ENCODE data around the gene RABGGTA.
"Not testable (repeated sequence)": the region's sequence is repeated elsewhere in the genome, so short reads cannot be mapped to it uniquely, and the experiment has no call there.

RABGGTA gene

DNA sequence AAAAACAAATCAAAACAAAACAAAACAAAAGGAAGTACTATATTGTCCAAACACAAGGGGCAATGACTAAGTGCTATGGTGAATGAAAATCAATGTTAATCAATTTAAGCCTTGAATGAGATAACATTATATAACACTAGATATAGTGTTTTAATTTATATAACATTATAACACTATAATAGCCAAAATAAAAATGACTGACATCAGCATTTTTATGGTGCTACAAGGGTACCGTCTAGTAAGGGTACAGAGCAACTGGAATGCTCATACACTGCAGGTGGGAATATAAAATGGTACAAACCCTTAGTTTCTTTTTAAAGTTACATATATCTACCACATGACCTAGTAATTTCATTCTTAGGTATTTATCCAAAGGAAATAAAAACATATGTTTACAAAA is 44.9 kb downstream of the RABGGTA start:
- Histone ChIP-seq H3K4me1 (ENCODE audit: control insufficient read depth, insufficient read depth, low read length) (peaks cover 6% of the 10 kb centered on the region), H3K4me3 (ENCODE audit: low read length in 2 of 2) (no peak overlapping the region), H3K27me3 (ENCODE audit: control insufficient read depth in 1 of 2, insufficient read depth in 2 of 2, low read length in 2 of 2) (no peaks in the 10 kb centered on the region), H3K9ac (ENCODE audit: low read length in 2 of 2) (no peak overlapping the region), H3K36me3 (ENCODE audit: control insufficient read depth in 2 of 2, insufficient read depth in 2 of 2, low read length in 2 of 2) (peaks cover 0 to 2% of the 10 kb centered on the region in 2 donors), H3K9me3 (ENCODE audit: control insufficient read depth in 2 of 2, low read length in 2 of 2) (no peaks in the 10 kb centered on the region), H3K27ac (ENCODE audit: low read length) (no peak overlapping the region)

DNA sequence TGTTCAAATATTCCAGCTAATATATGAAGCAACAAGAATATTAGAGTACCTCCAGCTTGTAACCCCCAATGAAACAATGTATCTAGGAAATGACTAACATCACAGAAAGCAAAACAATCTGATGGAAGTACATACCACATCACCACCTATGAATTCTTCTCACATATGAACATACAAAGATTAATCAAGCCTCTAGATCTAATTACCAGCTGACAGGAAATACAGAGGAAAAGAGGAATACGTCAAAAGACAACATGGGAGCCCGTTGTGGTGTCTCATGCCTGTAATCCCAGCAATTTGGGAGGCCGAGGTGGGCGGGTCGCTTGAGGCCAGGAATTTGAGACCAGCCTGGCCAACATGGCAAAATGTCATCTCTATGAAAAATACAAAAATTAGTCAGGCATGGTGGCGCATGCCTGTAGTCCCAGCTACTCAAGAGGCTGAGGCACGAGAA is 46.8 kb downstream of the RABGGTA start:
- Histone ChIP-seq H3K27me3 (ENCODE audit: control insufficient read depth in 1 of 2, insufficient read depth in 2 of 2, low read length in 2 of 2) (no peaks in the 10 kb centered on the region), H3K27ac (ENCODE audit: low read length) (no peak overlapping the region), H3K36me3 (ENCODE audit: control insufficient read depth in 2 of 2, insufficient read depth in 2 of 2, low read length in 2 of 2) (peaks cover 0 to 2% of the 10 kb centered on the region in 2 donors), H3K4me1 (ENCODE audit: control insufficient read depth, insufficient read depth, low read length) (no peaks in the 10 kb centered on the region), H3K4me3 (ENCODE audit: low read length in 2 of 2) (no peak overlapping the region), H3K9ac (ENCODE audit: low read length in 2 of 2) (no peak overlapping the region), H3K9me3 (ENCODE audit: control insufficient read depth in 2 of 2, low read length in 2 of 2) (no peaks in the 10 kb centered on the region)

DNA sequence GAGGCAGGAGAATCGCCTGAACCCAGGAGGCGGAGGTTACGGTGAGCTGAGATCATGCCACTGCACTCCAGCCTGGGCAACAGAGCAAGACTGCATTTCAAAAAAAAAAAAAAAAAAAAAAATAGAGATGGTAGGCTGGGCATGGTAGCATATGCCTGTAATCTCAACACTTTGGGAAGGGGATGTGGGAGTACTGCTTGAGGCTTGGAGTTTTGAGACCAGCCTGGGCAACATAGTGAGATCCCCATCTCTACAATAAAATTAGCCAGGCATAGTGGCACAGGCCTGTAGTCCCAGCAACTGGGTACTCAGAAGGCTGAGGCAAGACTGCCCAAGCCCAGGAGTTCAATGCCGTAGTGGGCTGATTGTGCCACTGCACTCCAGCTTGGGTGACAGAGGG is 48.4 kb downstream of the RABGGTA start:
- H3K4me1 ChIP-seq (ENCODE audit: control insufficient read depth, insufficient read depth, low read length); H3K27ac ChIP-seq (ENCODE audit: low read length); H3K9ac ChIP-seq (ENCODE audit: low read length in 2 of 2): not testable (repeated sequence)

DNA sequence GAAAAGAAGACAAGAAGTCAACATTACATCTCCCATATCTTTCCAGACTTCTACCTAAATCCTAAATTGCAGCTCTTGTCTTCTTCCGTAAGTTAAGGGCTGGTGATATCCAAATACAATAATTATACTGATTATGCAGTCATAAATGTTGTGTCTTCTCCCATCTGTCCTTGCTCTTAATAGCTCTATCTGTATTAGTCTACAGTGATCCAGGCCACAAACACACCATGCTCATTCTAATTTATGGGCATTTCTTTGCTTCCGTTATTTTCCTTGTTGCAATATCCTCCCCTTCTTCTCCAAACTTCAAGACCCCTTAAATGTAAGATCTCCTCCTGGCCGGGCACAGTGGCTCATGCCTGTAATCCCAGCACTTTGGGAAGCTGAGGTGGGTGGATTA is 51.9 kb downstream of the RABGGTA start:
- Histone ChIP-seq H3K36me3 (ENCODE audit: control insufficient read depth in 2 of 2, insufficient read depth in 2 of 2, low read length in 2 of 2) (peaks cover 4 to 7% of the 10 kb centered on the region in 2 donors), H3K9me3 (ENCODE audit: control insufficient read depth in 2 of 2, low read length in 2 of 2) (no peaks in the 10 kb centered on the region), H3K4me3 (ENCODE audit: low read length in 2 of 2) (no peak overlapping the region), H3K4me1 (ENCODE audit: control insufficient read depth, insufficient read depth, low read length) (peaks cover 14% of the 10 kb centered on the region), H3K9ac (ENCODE audit: low read length in 2 of 2) (no peak overlapping the region), H3K27ac (ENCODE audit: low read length) (no peak overlapping the region), H3K27me3 (ENCODE audit: control insufficient read depth in 1 of 2, insufficient read depth in 2 of 2, low read length in 2 of 2) (no peaks in the 10 kb centered on the region)

More for the DNA sequence above, 48.4 kb downstream of the RABGGTA start:
- not testable (repeated sequence) for H3K27me3 ChIP-seq (ENCODE audit: control insufficient read depth in 1 of 2, insufficient read depth in 2 of 2, low read length in 2 of 2); H3K4me3 ChIP-seq (ENCODE audit: low read length in 2 of 2); H3K36me3 ChIP-seq (ENCODE audit: control insufficient read depth in 2 of 2, insufficient read depth in 2 of 2, low read length in 2 of 2); H3K9me3 ChIP-seq (ENCODE audit: control insufficient read depth in 2 of 2, low read length in 2 of 2)

DNA sequence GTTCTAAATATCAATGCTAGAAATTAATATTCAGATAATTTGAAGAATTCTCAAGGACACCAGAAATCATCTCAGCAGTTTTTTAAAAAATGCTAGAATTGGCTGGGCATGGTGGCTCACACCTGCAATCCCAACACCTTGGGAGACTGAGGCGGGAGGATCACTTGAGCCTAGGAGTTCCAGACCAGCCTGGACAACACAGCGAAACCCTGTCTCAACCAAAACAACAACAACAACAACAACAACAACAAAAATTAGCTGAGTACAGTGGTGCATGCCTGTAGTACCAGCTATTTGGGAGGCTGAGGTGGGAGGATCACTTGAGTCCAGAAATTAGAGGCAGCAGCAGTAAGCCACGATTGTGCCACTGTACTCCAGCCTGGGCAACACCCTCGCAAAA is 52.3 kb downstream of the RABGGTA start:
- Histone ChIP-seq H3K4me3 (ENCODE audit: low read length in 2 of 2) (no peak overlapping the region), H3K9ac (ENCODE audit: low read length in 2 of 2) (no peak overlapping the region), H3K27ac (ENCODE audit: low read length) (no peak overlapping the region), H3K4me1 (ENCODE audit: control insufficient read depth, insufficient read depth, low read length) (peaks cover 18% of the 10 kb centered on the region), H3K36me3 (ENCODE audit: control insufficient read depth in 2 of 2, insufficient read depth in 2 of 2, low read length in 2 of 2) (peaks cover 4 to 7% of the 10 kb centered on the region in 2 donors), H3K9me3 (ENCODE audit: control insufficient read depth in 2 of 2, low read length in 2 of 2) (no peaks in the 10 kb centered on the region), H3K27me3 (ENCODE audit: control insufficient read depth in 1 of 2, insufficient read depth in 2 of 2, low read length in 2 of 2) (no peaks in the 10 kb centered on the region)

DNA sequence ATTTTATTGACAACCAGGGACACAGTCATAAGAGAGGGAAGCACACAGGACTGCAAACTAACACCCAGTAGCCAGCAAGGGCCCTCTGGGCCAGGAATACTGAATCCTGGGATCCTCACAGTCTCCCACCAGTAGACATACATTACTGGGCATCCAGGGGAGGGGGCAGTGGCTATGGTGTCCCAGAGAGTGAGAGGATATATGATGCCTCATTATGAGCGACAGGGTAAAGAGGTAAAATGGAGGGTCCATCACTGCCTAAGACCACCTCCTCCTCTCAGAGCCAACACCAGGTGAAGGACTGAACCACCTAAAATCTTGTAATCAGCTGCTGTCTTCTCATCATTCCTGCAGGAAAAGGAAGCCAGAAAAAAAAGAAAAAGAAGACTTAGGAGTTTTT is 54.5 kb downstream of the RABGGTA start:
- not testable (repeated sequence) for H3K36me3 ChIP-seq (ENCODE audit: control insufficient read depth in 2 of 2, insufficient read depth in 2 of 2, low read length in 2 of 2); H3K27ac ChIP-seq (ENCODE audit: low read length); H3K9ac ChIP-seq (ENCODE audit: low read length in 2 of 2); H3K4me3 ChIP-seq (ENCODE audit: low read length in 2 of 2); H3K9me3 ChIP-seq (ENCODE audit: control insufficient read depth in 2 of 2, low read length in 2 of 2); H3K27me3 ChIP-seq (ENCODE audit: control insufficient read depth in 1 of 2, insufficient read depth in 2 of 2, low read length in 2 of 2)
- peaks cover 24% of the 10 kb centered on the region for H3K4me1 ChIP-seq (ENCODE audit: control insufficient read depth, insufficient read depth, low read length)

DNA sequence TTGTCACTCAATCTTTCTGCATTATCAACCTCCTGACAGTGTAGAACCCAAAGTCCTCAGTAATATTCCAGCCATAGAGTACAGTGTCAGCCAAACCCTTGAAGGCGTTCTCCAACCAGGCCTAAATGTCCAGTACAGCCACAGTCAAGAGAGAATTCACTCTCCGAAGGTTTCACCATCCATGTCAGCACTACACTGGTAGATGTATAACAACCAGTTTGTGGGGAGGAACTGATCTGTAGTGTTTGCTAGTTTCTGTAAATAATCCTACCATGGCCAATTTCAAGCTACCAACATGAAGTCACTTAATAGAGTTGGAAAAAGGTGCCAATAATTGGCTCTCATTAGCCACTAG is 55.1 kb downstream of the RABGGTA start:
- Histone ChIP-seq H3K27ac (ENCODE audit: low read length) (peak overlapping the region; percentile 91), H3K4me1 (ENCODE audit: control insufficient read depth, insufficient read depth, low read length) (peaks cover 24% of the 10 kb centered on the region), H3K36me3 (ENCODE audit: control insufficient read depth in 2 of 2, insufficient read depth in 2 of 2, low read length in 2 of 2) (peaks cover 6 to 9% of the 10 kb centered on the region in 2 donors), H3K27me3 (ENCODE audit: control insufficient read depth in 1 of 2, insufficient read depth in 2 of 2, low read length in 2 of 2) (no peaks in the 10 kb centered on the region), H3K4me3 (ENCODE audit: low read length in 2 of 2) (peak overlapping the region; percentile 80 to 97), H3K9ac (ENCODE audit: low read length in 2 of 2) (peak overlapping the region; percentile 79 to 97), H3K9me3 (ENCODE audit: control insufficient read depth in 2 of 2, low read length in 2 of 2) (no peaks in the 10 kb centered on the region)
